Hematopoietic multipotent progenitor cell treated with erythropoietin and hydrocortisone succinate and interleukin-3 and kit ligand, for 6 days (in vitro differentiated cells): ENCODE results near the gene TP53BP2.
"Not testable (repeated sequence)": the region's sequence is repeated elsewhere in the genome, so short reads cannot be mapped to it uniquely, and the experiment has no call there.

ENCODE experiments used
- DNase-seq: peaks from one replicate; pipeline ENCODE4 v3.0.0-alpha.2; 2015

Gene TP53BP2

GRCh38 chr1:223827193-223827663, 18.5 kb downstream of the TP53BP2 start:
- no peak for DNase-seq

DNA sequence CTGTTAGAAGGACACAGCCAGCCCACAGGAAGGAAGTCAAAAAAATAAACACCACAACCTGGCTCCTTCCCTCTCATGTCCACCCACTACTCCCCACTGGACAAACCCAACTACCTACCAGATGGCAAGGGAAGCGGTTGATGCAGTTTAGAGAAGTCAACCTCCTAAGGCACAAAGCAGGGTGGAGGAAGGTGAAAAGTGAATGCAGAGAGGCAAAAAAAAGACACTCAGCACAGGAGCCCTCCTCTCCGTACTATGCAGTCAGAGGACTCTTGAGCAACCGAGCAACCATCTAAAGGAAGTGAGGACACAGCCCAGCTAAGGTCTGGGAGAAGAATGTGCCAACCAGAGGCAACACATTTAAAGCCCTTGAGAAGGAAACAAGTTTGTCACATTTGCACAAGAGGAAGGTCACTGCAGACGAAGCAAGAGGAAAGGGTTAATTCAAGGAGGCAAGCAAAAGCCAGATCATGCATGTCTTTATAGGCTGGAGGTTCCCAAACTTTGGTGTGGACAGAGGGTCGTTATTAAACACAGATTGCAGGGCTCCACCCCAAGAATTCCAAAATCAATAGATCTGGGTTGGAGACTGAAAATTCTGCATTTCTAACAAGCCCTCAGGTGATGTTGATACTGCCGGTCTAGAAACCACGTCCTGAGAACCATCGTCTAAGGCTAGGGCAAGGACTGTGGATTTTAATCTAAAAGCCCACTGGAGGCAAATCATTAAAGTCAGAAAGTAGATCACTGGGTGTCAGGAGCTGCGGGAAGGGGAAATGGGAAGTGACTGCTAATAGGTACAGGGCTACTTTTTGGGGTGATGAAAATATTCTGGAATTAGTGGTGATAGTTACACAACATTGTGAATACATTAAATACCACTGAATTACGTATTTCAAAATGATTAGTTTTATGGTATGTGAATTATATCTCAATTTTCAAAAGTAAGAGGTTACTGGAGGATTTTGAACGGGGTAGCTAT, 19.7 kb downstream of the TP53BP2 start:
- DNase-seq, result peak; percentile 73

DNA sequence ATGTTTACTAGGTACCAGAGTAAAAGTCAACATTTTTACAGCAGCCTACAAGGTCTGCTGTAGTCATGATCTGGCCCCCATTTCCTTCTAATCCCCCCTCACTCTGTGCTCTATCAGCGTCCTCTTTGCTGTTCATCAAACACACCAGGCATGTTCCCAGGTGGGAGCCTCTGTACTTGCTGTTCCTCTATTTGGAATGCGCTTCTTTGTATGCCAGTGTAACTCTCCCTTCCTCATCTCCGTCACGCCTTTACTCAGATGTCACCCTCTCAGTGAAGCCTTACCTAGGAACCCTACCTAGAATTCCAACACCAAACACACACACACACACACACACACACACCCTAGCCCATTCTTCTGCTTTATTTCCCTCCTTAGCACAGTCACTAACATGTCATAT, 21.0 kb downstream of the TP53BP2 start:
- DNase-seq, result no peak

DNA sequence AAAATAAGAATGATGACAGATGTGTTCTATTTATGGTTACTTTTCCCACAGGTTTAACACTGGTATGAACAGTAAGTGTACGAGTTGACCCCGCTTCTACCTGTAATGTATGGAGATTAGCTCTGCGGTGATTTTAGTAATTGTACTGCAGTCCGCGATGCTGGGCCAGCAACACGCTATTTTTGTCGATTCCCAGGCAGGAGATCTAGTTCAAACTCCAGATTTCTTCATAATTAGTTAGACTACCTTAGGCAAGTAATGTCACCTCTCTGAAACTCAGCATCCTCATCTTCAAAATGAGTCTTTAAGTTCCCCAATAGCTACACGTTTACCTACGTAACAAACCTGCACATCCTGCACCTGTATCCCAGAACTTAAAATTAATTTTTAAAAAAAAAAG, 21.5 kb downstream of the TP53BP2 start:
- DNase-seq, result no peak

DNA sequence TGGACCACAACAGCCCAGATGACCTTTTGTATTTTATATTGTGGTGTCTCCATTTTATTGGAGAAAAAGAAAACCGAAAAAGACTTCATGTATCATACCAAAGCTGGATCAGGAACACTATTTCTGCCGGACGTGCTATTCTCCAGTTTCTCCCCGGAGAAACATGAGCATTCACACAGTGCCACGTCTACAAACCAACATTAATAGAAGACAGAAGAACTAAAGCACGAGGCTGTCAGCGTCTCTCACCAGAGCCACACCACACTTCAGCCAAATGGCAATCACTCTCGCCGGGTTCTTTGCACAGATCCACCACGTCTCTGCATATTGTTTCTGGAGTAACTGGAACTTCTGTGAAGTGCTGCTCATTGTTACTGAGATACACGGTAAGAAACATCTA, 24.8 kb downstream of the TP53BP2 start:
- no peak for DNase-seq

DNA sequence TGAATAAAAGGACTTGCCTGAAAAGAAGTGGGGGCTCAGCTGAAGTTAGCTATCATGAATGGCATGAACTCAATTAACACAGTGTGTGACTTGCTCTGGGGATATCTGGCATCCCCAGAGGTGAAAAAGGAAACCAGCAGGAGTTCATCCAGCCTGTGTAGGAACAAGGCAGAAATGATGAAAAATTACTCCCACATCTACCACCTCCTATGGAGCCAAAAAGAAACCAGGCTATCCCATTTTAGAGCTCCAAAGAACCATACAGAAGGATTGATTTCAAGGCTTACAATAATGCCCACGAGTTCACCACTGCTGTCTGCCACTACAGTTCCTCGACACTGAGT, 25.3 kb downstream of the TP53BP2 start:
- no peak for DNase-seq

GRCh38 chr1:223819730-223820514, 25.8 kb downstream of the TP53BP2 start:
- no peak for DNase-seq

DNA sequence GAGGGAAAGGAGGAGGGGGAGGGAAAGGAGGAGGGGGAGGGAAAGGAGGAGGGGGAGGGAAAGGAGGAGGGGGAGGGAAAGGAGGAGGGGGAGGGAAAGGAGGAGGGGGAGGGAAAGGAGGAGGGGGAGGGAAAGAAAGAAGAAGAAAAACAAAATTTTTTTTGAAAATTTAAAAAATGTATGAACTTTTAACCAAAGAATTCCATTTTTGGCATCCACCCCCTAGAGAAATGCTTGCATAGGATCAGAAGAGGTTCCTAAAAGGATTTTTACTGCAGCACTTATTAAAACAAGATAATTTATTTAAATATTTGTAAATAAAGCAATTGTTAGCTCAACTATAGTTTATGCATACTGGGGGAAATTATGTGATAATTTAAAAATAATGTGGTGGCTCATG, 28.5 kb downstream of the TP53BP2 start:
- DNase-seq, result not testable (repeated sequence)

- no peak for DNase-seq
Observed at GRCh38 chr1:223815865-223816264, 29.9 kb downstream of the TP53BP2 start.

DNA sequence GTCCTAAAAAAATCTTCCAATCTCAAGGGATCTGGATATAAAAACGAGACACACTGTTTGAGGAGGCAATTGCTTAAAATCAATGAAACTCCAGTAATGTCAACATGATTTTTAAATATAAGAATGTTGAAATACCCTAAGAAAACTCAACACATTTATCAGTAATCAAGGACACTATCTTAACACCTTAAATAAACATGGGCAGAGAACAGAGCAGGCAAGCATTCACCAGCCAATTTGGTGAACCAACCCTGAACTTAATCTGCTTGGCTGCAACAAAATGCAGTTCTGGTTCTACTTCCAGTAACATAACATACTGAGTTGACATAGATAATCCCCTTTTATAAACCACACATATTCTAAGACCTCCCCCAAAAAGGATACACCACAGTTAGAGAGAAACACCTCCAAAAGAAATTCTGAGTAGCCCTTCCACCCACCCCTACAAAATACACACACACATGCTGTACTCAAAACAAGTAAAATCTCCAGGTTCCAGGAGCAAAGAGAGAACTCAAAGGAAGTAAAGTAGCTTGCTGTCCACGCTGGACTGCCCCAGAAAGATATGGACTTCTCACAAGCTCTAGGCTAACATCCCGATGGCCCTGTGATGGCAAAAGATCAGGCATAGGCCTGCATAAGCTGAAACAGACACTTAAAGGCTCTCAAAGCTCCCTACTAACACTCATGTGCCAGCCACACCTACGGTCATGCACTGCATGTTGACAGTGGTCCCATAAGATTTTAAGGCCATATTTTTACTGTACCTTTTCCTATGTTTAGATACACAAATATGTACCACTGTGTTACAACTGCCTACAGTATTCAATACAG, 30.5 kb downstream of the TP53BP2 start:
- no peak for DNase-seq

DNA sequence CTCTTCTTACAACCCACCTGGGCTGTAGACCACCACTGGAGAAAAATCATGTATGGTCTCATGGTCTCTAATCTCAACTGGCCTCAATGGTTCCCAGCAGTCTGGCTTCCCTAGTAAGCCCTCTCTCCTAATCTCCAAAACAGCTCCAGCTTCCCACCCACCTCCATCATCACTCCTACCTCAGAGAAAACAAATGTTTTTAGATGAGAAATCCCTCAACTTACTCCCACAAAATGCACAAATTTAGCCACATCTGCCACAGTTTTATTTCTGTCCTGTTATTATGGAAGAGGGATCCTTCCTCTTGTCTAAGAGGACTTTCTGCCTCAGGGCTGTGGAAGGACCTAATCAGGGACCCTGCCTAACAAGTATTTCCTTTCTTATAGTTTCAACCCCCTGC, 32.1 kb downstream of the TP53BP2 start:
- DNase-seq, result no peak

- peak; percentile 80 for DNase-seq
Observed at GRCh38 chr1:223811634-223812101, 34.1 kb downstream of the TP53BP2 start.

- DNase-seq, result no peak
Observed at GRCh38 chr1:223810586-223810985, 35.2 kb downstream of the TP53BP2 start.

DNA sequence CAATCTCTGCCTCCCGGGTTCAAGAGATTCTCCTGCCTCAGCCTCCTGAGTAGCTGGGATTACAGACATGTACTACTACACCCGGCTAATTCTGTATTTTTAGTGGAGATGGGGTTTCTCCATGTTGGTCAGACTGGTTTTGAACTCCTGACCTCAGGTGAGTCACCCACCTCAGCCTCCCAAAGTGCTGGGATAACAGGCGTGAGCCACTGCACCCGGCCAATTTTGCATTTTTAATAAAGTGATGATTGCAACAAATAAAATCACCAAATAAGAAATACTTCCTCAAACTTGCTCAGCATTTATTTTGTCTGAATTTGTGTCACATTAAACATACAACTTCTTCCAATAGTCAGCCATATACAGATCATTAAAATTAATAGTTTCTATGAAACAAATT, 35.8 kb downstream of the TP53BP2 start:
- DNase-seq, result not testable (repeated sequence)

DNA sequence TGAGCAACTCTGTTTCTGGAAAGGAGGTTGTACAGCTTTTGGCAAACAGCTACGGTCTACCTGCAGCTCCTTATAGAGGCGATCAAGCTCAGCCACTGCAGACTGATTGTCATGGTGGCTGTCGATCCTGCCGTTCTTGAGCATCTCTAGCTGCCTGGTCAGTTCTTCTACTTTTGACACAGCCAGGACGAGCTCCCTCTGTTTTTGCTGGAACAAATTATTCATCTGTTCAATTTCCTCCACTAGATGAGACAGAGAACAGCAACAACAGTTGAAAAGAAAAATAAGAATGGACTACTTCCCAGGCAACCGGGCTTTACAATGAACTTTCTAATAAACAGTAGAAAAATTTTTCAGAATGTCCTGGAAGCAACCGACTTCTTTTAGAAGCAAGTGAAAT, 42.5 kb downstream of the TP53BP2 start:
- DNase-seq, result no peak

DNA sequence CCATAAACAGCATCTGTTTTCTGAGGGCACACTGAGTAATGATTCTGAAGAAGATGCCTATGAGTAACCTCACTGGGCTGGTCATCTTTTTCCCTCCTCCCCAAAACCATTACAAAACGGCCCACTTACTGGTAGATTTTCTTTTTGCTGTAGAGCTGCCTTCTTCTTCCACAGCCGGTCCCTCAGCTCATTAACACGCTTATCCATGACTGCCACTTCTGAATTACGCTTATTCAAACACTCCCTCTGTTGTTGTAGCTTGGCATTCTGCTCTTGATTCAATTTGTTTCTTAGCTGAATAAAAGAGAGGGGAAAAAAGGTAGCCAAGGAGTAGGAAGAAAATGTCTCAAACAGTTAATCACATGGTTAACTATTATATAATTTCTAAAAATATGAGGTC, 43.1 kb downstream of the TP53BP2 start:
- no peak for DNase-seq

DNA sequence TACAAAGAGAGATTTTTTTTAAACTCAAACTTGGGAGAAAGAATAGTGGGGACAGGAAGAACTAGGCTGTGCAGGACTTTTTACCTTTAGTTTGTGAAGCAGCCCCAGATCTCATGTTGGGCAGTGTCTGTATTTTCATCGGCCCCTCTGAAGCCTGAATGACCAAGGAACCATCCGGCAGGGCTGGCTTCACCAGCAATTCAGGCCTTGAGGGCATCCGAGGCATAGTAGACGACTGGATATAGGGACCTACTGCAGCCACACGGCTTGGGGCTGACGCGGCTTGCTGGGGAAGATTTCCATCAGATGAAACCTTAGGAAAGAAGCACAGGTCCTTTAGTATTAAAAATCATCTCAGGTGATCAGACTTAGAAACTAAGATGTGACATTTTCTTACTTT, 43.7 kb downstream of the TP53BP2 start:
- no peak for DNase-seq

DNA sequence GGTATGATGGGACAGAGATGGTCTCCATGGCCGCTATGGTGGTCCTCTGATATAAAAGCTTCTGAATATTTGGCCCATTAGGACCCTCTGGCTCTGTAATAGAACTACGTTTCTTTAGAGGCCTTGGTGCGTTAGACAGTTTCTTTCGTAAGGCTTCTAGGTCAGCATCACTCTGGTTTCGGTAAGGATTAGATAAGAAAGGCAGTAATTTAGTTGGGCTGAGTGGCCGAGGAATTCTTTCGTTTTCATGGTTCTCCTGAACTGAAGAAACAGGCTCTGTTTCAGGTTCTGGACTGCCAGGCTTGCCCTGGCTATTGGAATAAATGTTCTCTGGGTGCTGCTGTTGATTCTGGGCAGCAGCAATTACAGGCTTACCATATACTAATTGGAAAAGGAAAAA, 49.5 kb downstream of the TP53BP2 start:
- no peak for DNase-seq

GRCh38 chr1:223794136-223794880, 51.4 kb downstream of the TP53BP2 start:
- peak; percentile 76 for DNase-seq

- no peak for DNase-seq
Observed at GRCh38 chr1:223793716-223794115, 52.0 kb downstream of the TP53BP2 start.

DNA sequence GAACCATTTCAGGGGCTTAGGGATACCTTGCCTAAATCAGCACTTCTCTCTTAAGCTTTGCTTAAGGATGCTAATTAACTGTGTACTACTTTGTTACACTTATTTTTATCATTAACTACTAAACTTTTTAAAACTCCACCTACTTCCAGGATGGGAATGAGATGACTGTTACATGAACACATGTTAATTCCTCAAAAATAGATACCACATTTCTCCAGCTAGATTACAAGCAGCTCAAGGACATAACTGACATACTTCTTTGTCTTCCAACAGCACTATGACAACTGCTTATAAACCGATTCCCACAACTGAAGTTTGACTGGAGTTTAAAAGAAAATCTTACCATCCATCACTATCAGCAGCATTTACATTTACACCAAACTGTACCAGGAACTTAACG, 53.7 kb downstream of the TP53BP2 start:
- DNase-seq, result no peak
